NCI-H1048 (cell line): ENCODE data around the gene ZNF335.

Experiments used
- DNase-seq: peaks from one replicate; lab custom pipeline; 2025; lab: John Stamatoyannopoulos, UW

ZNF335 gene

DNA sequence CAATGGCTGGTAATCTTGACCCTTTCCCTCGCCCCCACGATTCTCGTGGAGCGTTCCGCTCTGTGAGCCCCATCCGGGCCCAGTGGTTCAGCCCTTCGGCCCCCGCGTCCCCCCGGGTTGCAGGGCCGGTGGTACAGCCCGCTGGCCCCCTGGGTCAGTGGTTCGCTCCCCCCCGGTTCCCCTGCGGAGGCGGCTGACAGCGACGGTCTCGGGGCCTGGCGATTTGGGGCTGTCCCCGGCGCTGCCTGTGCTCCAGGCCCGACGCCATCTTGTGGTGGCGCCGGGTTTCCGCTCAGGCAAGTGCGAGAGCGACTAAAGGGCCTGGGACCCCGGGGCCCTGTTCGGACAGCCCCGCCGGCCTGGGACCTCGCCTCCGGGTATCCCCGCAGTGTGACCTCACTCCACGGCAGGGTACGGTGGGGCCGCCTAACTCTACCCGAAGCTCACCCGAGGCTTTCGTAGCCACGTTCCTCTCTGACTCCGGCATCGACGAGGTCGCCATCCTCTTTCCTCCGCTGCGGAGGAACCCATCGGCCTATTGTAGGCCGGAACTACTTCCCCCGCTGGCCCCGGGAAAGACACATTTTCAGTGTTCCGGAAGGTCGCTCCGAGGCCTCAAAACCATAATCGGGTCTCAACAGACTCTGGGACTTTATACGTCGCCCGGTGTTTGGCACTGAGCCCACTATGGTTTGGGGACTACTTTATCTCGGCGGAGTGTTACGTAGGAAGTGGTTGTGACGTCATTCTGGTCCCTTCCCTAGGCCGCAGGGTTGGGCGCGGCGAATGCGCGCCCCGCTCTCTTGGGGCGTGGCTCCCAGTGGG, at the start of gene ZNF335:
TSS of gene ZNF335 (minus strand) at position 529 of the 825 bp plus-strand sequence. CDS start 793 bp downstream, outside the sequence.
- DNase-seq = peak; percentile 74

DNA sequence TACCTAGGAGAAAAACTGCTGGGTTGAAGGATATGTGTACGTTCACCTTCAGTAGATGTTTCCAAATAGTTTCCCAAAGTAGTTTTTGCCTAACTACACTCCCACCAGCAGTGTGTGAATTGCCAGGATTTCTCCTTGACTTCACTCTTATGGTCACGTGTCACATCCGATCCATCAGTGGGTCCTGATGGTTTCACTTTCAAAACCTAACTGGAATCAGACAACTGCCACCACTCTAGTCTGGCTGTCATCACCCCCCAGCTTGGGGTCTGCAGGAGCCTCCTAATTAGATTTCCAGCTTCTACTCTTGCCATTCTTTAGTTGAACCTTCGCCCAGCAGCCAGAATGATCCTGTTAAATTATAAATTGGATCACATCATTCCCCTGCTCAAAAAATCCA, 48.6 kb upstream of the ZNF335 start:
- no peak for DNase-seq

DNA sequence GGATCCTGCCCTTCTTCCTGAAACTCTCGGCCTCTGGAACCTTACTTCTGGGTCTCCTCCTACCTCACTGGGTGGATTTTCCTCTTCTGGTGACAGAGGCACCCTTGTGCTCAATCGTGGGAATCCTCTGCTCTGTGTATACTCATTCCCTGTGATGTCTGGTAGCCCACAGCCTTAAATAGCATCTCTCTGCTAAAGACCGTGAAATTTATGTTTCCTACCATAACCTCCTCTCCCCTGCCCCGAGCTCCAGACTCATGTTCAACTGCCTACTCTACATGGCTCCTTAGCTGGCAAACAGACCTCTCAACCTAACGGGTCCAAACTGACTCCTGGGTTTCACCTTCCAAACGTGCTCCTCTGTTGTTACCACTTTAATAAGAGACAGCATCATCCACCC, 46.6 kb upstream of the ZNF335 start:
- DNase-seq = no peak

DNA sequence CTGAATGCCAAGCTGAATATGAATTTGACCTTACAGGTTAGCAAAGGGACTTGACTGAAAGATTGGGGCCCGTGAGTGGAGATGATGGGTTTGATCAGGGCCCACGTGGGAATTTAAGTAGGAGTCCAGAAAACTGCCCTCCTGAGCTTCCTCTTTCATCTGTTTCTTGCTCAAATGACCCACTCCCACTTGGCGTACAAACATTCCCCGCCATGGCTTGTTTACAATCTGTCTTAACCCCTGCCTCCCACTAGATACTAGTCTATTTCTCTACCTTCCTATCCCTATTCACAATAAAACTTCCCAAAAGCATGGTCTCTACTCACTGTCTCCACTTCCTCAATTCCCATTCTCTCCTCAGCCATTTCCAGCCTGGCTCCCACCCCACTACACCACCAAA, 46.1 kb upstream of the ZNF335 start:
- DNase-seq = no peak

DNA sequence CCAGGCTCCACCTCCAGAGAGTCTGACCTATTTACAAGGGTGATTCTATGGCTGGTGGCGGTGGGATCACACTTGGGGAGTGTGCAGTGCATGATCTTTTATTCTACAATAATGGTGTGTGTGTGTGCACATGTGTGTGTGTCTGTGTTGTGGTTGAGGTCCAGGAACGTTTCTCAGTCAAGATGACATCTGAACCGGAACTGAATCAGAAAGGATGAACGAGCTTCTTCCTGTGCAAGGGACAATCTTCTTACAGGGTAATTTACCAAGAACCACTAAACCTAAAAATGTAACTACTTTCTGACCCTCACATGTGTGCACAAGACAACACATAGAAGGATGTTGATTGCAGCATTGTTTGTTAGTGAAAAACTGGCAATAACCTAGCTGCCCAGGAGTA, 45.3 kb upstream of the ZNF335 start:
- no peak for DNase-seq

DNA sequence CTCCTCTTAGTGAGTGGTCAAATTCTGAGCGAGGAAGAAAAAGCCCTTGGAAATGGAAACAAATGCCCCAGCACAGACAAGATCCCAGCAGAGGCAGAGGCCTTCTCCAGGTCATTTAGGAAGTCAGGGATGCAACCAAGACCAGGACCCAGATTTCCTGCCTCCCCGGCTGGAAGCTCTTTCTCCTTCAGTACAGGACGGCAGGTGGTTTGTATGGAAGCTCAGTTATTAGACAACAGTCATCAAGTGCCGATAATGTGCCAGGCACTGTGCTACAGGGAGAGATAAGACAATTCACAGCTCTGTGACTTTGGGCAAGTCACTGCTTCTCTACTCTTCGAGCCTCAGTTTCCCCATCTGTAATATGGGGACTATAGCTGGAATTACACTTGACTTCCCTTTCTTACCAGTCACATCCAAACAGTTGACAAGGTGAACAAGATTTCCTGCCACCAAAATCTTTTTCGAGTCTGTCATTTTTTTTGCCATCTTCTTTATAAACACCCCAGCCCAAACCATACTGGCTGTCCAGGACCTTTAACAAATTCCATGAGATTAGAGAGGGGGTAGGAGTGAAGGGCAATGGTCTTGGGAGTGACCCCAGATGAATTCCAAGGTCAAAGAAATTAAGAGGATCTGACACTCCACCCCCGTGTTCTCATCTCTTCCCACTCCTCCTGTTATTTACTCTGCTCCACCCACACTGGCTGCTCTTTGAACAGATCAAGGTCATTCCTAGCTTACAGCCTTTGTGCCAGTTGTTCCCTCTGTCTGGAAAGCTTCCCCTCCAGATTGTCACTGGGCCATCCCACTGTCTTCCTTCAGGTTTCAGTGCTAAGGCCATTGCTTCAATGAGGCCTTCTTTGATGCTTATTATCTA, 42.8 kb upstream of the ZNF335 start:
- no peak for DNase-seq

DNA sequence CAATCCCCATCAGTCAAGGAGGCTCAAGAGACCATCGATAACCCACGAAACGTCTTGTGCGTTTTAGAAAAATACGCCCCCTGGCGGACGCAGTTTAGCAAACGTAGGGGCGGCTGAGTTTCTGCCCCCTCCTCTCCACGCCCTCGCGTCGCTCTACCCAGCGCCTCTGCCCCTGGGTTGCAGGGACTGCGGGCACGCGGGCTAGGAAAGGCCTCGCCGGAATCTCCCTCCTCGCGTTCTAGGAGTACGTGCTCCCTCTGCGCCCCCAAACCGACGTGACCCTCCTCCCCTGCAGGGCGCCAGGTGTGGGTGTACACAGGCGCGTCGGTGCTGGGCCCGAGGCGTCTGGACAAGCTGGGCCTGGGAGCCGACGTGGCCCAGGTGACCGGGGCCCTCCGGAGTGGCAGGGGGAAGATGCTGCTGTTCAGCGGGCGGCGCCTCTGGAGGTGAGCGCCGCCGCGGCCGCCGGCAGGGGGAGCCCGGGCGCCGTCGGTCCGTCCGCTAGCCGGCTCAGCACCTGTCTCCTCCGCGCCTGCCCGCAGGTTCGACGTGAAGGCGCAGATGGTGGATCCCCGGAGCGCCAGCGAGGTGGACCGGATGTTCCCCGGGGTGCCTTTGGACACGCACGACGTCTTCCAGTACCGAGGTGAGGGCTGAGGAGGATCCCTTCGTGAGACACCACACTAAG, 42.0 kb upstream of the ZNF335 start:
- DNase-seq = no peak

GRCh38 chr20:46013322-46013828, 41.4 kb upstream of the ZNF335 start:
- DNase-seq = no peak

GRCh38 chr20:46012921-46013320, 40.9 kb upstream of the ZNF335 start:
- no peak for DNase-seq

DNA sequence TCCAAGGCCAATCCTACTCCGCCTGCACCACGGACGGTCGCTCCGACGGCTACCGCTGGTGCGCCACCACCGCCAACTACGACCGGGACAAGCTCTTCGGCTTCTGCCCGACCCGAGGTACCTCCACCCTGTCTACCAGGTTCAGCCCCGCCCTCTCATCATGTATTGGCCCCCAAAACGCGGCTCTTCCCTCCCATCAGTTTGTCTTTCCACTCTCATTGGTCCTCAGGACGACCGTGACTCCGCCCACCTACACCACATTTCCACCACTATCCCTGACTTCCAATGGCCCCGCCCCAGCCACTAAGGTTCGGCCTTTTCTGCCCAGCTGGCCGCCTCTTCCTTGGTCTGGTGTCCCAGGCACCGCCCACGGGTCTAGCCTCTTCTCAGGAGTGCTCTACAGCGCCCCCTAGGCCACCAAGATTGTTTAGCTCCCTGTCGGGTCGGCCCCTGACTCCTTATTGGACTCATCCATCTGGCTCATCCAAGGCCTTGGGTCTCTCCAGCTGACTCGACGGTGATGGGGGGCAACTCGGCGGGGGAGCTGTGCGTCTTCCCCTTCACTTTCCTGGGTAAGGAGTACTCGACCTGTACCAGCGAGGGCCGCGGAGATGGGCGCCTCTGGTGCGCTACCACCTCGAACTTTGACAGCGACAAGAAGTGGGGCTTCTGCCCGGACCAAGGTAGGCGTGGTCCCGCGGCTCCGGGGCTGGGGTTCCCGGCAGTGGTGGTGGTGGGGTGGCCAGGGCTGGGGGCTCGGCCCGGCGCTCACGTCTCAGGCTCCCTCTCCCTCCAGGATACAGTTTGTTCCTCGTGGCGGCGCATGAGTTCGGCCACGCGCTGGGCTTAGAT, 39.9 kb upstream of the ZNF335 start:
- DNase-seq = peak; percentile 42

GRCh38 chr20:46010491-46011391, 38.7 kb upstream of the ZNF335 start:
- no peak for DNase-seq

- no peak for DNase-seq
These were observed 37.8 kb upstream of the ZNF335 start for GRCh38 chr20:46009816-46010215.

- no peak for DNase-seq
These were observed 35.7 kb upstream of the ZNF335 start for GRCh38 chr20:46007671-46008070.

GRCh38 chr20:46006964-46007363, 35.0 kb upstream of the ZNF335 start:
- DNase-seq = no peak

- DNase-seq = no peak
These were observed 34.2 kb upstream of the ZNF335 start for GRCh38 chr20:46006022-46006705.

- no peak for DNase-seq
These were observed 33.0 kb upstream of the ZNF335 start for GRCh38 chr20:46004889-46005473.

DNA sequence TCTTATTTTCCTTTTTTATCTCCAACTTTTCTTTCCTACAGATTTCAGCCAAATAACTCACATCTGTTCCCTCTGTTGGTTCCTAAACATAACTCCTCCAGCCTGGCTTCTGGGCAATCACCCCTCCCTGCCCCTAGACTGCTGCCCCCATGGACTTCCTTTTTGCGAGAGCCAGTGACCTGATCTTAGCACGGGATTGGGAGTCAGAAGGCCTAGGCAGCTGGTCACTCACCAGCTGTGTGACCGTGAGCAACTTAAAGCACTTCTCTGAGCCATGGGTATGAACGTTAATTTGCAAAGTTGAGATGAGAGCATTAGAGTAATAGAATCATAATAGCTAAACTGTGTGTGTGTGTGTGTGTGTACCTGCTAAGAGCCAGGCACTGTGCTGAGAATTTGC, 32.2 kb upstream of the ZNF335 start:
- DNase-seq = no peak

DNA sequence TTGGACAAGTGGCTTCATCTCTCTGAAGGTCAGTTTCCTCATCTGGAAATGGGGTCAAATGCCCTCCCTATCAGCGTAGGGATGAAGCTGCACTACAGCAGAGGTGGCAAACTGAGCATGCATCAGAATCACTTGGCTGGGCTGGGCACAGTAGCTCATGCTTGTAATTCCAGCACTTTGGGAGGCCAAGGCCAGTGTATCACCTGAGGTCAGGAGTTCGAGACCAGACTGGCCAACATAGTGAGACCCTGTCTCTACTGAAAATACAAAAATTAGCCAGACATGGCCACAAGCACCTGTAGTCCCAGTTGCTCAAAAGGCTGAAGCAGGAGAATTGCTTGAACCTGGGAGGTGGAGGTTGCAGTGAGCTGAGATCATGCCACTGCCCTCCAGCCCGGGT, 30.0 kb upstream of the ZNF335 start:
- DNase-seq = no peak

DNA sequence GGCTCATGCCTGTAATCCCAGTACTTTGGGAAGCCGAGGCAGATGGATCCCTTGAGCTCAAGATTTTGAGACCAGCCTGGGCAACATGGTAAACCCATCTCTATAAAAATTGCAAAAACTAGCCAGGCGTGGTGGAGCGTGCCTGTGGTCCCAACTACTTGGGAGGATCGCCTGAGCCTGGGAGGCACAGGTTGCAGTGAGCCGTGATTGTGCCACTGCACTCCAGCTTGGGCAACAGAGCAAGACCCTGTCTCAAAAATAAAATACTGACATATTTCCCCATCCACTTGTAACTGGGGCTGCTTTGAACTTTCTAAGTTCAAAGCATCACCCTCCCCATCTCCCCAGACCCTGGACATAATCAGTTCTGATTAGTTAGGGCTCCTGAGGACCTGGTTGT, 29.5 kb upstream of the ZNF335 start:
- DNase-seq = no peak
